B cell (primary cell): ENCODE measurements around the gene FGFR2.

Experiments
- CTCF ChIP-seq: fragments of 200-600 bp; IDR thresholded peaks from one replicate; pipeline ENCODE4 v1.8.0; 2022; ENCODE audit warnings: antibody characterized with exemption, mild to moderate bottlenecking
- EZH2 ChIP-seq: IDR thresholded peaks from 2 replicates; pipeline ENCODE4 v1.6.1; 2012; ENCODE audit warnings: borderline replicate concordance, low read depth, mild to moderate bottlenecking, moderate library complexity, low read length; ENCODE audit not compliant: insufficient read depth, poor library complexity, severe bottlenecking

GRCh38 chr10:121485436-121486139, 112.7 kb downstream of the FGFR2 start:
- no peak for TF ChIP-seq CTCF
- no peak for TF ChIP-seq EZH2
